Right hindlimb (tissue), 1 donor: Measurements from ENCODE around the gene TMCO4.
"Not testable (repeated sequence)": the region's sequence is repeated elsewhere in the genome, so short reads cannot be mapped to it uniquely, and the experiment has no call there.

Experiments used
- DNase-seq: peaks from one replicate; pipeline ENCODE4 v3.0.0-alpha.2; 2018

The TMCO4 gene

DNA sequence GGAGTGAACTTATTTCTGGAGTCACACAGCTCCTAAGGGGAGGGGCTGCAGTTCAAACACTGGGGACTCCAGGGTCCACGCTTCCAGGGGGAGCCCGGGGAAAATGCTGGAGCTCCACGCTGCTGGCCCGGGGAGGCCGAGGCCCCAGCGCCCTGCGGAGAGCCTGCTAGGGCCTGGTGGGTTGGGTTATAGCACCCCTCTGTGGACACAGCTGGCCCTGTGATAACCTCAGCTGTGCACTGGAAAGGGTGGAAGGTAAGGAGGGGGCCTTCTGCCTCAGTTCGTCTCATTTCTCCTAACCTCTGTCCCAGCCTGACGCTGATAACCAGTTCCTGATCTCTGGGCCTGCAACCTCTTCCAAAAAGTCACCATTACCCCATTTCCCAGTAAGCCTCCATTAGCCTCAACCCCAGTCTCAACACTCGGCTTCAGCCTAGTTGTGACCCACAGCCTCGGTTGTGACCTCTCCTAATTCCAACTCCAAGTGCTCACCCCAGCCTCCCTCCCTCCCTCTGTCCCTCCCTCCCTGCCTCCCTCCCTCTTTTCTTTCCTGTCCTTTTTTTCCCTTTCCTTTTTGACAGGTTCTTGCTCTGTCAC is 148.5 kb downstream of the TMCO4 start:
- peak; percentile 81 for DNase-seq

DNA sequence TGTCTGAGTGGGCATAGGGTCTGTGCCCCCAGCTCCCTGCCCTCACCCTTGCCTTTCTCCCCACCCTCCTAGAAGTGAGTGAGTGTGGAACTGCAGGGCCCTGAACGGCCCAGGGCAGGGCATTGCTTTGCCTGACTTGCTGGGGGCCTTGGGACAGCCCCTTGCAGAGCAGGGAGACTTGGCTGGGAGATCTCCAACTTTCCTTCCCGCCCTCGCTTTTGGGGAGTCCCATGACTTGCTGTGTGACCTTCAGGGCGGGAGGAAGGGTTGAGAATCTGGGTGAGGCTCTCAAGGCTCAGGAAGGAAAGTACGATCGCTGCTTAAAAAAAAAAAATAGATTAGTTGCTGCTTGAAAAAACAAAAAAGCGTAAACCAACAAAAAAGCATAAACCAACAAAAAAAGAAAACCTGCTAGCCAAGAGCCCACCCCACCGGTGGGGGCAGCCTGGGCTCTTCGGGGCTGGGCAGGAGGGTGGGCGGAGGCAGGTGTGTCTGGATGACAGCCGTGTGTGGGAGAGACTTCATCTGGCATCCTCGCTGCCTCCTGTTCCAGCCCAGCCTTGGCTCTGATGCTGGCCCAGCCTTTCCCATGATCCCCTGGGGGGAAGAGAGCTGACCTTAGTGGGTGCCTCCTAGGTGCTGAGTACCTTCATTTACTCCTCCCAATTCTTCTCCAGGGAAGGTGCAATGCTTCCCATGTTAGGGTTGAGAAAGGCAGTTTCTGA is 149.1 kb downstream of the TMCO4 start:
- DNase-seq, result no peak

DNA sequence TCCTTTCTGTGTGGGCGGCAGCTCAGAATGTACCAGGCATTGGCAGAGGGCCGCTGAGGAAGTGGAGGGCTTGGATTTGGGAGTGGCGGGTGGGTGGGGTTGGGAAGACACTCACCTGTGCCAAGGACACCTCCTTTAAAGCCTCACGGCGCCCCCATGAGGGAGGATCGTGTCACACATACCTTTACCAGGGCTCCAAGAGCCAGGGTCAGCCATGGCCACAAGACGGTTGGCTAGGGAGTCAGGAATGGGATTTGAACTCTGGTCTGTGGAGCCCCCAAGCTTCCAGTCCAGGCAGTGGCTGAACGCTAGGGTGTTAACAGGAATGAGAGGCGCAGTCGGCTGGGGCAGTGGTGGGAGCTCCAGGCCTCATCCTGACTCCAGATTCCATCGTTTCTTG is 151.0 kb downstream of the TMCO4 start:
- DNase-seq, result no peak

DNA sequence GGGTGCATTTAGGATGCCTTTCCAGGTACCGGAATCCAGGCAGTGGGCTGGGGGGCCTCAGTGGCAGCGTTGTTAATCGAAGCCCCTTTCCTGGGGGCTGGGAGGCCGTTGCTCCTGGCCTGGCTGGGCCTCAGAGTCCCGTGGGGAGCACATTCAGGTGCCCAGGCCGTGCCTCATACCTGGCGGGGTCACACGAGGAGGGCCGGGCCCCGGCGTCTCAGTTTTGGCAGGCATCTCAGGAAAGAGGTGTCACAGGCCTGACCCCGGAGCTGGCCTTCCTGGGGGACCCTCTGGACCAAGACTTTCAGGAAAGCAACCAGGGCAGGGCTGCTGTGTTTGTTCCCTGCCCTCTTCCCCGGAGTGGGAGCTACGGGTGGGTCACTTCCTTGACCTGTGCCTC is 151.5 kb downstream of the TMCO4 start:
- no peak for DNase-seq

DNA sequence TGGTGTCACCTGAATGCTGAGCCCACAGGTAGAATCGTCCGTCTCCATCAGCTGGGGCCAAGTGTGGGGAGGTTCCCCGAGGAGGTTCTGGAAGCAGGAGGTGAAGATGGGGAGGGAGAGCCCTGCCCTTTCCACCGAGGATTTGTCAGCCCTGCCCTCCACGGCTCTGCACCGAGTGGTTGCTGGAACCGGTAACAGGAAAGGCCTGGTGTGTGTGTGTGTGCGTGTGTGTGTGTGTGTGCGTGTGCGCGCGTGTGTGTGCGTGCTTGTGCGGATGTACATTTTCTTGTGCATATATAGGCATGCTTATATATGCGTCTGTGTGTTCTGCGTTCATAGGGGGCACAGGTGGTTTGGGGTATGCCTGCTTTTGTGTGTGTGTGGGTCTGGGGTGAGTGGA is 152.1 kb downstream of the TMCO4 start:
- no peak for DNase-seq

DNA sequence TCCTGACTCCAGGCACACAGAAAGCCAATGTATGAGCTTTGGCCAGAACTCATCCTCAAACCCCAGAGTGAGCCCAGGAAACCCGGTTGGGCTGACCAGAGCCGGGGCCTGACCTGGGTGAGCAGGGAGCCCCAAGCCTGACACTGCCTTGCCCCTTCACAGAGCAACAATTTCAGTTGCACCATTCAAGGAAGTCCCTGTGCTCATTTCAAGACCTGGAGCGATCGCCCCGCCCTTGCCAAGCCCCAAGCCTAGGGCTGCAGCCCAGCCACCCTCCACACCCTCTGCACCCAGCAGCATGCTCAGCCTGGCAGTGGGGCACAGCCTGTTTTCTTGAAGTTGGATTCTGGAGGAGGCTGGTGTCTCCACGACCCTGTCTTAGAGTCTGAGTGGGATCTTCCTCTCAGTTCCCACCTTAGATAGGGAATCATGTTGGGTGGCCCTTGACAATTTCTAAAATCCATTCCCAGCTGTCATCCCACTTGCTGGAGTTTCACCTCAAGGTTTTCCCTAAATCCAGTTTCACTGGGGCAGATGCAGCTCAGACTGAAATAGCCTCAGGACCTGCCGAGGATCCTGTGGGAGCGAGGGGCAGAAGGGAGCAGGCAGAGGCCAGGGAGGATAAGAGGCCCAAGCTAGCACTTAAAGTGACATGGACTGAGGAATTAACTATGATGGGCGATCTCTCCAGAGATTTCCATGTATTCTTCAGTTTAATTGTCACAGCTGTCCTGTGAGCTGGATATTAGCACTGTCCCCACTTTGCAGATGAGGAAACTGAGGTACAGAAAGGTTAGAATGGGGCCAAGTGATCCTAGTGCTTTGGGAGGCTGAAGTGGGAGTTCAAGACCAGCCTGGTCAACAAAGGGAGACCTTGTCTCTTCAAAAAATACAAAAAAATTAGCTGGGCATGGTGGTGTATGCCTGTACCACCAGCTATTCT is 153.1 kb downstream of the TMCO4 start:
- no peak for DNase-seq

DNA sequence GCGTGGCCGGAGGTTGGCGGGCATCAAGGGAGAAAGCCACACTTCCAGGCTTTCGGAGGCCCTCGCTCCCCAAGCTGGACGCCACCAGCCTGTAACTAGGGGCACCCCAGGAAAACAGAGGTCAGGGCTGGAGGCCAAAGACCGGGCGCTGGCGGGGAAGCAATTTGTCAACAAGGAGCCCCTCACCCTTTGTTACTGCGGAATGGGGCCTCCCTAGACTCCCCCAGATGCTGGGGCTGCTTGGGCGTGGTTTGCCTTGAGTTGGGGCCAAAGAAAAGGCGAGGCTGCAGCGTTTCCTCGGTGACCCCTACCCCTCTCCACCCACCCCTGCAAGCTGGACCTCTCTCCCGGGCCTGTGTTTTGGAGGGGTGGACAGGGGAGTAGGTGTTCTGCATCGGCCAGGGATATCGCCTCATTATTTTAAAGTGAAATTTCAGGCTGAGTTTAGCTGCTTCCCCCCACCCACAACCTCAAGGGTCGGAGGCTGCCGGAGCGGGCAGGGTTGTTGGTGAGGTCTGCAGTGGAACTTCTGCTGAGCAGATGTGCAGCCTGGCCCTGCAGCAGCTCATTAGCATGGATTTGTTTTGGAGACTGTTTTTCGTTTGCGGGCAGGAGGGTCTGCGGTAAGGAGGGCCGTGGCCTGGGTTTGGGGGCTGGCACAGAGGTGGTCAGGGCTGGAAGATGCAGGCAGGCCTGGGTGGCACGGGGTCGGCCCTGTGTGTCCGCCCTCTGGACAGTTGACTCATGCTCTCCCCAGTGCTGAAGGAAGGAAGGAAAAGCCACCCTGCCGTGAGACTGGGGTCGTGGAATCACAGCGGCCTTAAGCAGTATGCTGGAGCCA is 154.1 kb downstream of the TMCO4 start:
- peak; percentile 51 for DNase-seq

DNA sequence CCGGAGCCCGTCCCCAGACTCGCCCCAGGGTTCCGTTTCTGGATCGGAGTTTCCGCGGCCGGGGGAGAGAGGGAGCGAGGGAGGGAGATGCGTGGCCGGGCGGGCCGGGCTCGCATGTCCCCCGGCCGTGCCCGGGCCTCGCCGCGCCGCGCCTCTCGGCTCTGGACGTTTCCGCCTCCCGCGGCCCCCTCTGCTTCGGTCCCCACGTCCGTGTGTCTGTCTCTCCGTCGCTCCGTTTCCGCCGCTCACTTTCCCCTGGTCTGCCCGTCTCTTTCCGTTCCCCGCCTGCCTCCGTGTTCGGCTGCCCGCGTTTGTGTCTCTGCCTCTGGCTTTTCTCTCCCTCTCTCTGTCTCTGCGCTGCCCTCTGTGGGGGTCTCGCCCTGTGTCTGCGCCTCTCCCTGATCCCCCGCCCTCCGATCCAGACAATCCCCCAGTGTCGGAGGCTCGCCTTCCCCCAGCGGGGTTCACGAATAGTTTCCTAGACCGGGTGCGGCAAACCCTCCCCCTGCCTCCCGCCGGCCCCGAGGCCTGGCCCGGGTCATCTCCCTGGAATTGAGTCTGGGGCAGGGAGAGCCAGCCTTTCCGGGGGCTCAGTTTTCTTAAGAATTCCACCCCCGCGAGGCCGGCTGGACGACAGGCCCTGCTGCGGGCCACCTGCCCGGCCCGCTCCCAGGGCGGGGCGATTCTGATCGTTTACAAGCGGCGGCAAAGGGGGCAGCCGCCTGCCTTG is 154.9 kb downstream of the TMCO4 start:
- peak; percentile 50 for DNase-seq

DNA sequence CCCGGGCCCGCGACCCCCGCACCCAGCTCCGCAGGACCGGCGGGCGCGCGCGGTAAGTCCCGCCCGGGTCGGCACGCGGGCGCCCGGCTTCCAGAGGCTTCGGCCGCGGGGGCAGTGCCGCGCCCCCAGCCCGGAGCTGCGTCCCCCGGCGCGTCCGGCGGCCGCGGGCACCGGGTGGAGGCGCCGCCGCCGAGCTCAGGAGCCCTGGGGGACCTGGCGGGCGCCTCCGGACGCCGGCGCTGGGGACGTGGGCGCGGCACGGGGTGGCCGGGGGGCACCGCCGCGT is 155.4 kb downstream of the TMCO4 start:
- no peak for DNase-seq

DNA sequence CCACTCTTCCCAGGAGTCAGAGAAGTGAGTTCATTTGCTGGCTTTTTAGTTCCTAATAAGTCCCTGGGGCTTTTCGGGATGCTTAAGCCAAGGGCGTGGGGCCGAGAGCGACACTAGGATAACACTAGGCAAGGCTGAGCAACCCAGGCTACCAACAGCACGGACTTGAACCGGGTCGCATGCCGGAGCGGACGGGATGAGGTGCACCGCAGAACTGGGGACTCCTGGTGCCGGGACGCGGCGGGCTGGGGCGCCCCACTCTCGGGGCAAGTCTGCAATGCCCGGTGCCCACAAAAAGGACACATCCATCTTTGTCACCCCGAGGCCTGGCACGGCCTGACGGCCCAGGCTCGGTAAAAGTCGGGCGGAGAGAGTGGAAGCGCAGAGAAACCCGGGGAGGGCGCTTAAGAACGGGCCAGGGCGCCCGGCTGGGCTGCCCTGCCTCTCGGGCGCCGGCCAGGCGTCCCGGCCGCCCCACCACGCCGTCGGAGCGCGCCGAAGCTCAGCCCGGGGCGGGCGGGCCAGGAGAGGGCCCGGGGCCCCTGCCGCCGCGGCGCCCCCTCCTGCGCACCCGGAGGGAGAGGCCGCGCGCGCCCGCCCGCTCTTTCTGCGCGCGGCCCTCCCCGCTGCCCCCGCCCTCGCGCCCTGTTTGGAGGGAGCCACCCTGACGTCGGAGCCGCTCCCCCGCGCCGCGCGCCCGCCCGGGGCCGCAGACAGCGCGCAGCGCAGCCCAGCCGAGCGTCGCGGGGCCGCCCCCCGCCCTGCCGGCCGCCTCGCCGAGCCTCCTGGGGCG is 155.9 kb downstream of the TMCO4 start, which contains the start of gene NBL1:
Gene NBL1 (plus strand): TSS at position 710 of the 793 bp plus-strand sequence. CDS start 10,720 bp downstream, outside the sequence.
- DNase-seq, result peak; percentile 82

DNA sequence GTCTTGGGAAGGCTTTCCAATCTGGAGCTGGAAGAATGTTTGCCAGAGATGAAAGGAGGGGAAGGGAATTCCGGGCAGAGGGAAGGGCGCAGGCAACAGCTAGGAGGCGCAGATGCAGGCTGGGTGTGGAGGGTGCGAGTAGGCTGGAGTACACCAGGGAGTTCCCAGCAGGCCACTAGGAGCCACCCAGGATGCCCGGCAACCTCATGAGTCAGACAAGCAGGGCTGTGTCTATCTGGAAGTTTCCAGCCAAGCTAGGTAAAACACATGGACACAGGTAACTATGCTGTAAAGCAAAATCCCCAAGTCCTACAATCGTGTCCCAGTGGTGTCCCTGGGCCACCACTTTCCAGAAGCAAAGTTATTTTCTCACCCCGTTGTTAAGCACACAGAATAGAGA is 156.6 kb downstream of the TMCO4 start:
- no peak for DNase-seq

DNA sequence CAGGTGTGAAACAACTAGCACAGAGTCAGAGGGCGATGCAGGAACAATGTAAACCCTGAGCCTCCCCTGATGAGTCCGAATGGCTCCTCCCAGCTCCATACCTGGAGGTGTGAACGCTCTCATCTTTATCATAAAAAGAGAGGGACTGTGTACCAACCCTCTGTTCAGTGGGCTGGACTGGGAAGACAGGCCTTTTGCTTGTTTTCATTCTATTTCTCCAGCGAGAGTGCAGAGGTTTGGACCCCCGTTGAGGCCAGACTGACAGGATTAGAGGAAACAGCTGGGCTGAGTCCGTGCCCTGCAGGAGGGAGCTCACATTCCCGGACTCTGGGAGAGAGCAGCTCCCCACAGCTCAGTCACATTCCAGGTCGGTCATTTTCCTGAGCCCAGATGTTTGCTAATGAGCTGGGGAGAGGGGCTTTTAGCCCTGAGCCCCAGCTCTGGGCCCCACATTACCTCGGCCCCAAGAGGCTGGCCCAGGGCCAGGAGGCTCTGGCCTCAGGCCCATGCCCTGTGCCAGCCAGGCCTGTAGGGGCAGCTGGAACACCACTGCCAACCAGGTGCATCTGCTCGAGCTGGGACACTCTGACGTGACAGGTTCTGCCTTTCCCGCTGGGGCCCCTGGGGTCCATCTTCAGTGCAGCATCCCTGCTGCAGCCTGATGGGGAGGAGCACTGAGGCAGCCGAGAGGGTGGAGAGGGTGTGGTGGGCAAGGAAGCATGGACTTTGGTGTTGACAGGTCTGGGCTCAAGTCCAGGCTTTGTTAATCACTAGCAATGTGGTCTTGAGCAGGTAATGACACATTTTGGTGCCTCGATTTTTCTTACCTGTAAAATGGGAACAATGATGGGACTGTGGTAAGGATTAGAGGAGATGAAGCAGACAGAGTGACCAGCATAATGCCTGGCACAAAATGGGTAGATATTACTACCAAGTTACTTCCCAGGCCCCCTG is 159.1 kb downstream of the TMCO4 start:
- peak; percentile 69 for DNase-seq

DNA sequence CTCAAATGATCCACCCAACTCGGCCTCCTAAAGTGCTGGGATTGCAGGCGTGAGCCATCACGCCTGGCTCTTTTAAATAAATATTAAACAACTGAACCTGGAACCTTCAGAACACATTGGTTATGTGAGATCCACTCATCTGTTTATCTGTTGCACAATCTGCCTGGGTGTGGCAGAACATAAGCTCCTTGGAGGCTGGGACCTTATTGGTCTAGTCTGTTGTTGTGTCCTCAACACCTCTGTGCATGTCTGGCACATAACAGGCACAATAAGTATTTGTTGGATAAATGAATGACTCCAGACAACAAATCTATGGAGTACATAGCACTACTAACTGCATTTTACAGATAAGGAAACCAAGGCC is 159.7 kb downstream of the TMCO4 start:
- no peak for DNase-seq

DNA sequence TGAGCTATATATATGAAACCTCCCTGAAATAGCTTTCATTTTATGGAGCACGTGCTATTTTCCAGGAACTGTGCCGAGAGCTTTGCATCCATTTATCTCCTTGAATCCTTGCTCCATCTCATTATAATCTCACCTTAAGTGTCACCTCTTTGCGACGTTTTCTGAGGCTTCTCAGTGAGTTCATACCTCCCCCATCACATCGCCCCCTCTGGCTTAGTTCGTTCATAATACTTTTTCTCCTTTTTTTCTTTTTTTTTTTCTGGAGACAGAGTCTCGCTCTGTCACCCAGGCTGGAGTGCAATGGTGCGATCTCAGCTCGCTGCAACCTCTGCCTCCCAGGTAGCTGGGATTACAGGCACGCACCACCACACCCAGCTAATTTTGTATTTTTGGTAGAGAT is 160.5 kb downstream of the TMCO4 start:
- not testable (repeated sequence) for DNase-seq

DNA sequence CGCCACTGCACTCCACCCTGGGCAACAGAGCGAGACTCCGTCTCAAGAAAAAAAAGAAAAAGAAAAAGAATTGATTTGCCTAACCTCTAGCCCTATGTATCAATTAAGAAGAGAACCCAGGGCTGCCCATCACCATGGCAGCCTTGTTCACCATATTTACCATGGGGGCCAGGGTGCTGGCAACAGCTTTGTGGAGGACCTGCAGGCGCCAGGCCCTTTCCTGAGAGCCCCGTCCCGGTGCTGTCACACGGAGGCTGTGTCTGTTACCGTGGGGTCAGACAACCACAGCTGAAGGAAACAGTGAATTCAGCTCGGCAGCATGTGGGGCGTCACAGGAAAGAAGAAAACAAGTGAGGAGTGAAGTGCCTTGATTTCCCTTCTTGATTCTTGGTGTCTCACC is 162.1 kb downstream of the TMCO4 start:
- no peak for DNase-seq

DNA sequence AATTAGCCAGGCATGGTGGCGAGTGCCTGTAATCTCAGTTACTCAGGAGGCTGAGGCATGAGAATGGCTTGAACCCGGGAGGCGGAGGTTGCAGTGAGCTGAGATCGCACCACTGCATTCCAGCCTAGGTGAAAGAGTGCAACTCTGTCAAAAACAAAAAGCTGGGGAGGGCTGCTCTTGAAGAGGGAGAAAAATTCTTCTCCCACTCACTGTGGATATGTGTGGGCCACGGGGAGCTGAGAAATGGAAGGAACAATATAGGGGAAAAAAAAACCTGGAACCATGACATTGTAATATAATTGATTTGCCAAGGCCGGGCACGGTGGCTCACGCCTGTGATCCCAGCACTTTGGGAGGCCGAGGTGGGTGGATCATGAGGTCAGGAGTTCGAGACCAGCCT is 163.0 kb downstream of the TMCO4 start:
- not testable (repeated sequence) for DNase-seq

DNA sequence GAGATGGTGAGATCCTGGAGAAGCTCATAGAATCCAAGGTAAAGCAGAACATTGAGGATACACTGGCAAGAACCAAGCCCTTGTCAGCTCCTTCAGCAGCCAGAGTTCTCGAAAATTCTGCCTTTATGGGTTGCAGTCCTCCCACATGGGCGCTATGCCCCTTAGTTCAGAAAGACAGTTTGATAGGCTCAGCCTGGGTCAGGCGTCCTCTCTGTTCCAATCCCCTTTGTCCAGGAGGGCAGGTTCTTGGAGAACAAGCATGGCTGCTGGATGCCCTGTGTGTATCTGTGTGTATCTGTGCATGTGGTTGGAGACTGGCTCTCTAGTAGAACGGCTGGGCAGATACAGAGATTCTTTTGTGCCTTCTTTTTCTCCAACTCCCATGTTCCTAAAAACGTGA is 163.7 kb downstream of the TMCO4 start:
- DNase-seq, result no peak

DNA sequence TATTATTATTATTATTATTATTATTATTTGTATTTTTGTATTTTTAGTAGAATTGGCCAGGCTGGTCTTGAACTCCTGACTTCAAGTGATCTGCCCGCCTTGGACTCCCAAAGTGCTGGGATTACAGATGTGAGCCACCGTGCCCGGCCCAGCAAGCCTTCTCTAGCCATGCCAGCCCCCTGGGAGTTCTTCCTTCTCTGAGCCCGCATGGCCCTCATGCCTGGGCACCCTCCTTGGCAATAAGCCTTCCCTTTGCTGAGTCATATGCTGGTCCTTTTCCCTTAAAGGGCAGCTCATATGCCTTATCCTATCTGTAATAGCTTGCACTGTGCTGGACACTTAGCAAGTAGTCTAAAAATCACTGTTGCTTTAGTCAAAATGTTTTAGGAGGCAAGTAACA is 164.1 kb downstream of the TMCO4 start:
- DNase-seq, result no peak

DNA sequence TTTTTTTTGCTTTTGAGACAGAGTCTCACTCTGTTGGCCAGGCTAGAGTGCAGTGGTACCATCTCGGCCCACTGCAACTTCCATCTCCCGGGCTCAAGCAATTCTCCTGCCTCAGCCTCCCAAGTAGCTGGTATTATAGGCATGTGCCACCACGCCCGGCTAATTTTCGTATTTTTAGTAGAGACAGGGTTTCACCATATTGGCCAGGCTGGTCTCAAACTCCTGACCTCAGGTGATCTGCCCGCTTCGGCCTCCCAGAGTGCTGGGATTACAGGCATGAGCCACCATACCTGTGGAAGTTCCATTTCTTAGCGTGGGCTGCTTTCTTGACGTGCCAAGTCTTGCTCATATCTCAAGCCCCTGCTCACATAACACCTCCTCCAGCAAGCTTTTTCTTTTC is 164.7 kb downstream of the TMCO4 start:
- DNase-seq, result not testable (repeated sequence)

DNA sequence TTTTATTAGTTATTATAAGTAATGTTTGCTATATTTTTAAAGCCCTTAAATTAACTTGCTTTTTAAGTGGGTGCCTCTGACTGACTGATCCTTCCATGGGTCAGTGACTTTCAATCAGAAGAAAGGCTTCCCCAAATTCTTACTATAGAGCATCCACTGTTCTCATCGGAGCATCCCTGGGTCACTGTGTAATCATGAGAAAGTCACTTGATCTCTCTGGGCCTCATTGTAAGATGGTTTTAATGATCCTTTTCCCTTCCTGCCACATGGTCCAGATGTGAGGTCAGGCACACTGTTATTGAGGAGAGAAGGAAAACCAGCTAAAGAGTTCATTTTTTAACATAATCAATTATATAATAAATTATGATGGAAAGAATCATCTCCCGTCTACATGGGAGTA is 166.6 kb downstream of the TMCO4 start:
- no peak for DNase-seq
